IMR-90 (cell line): ENCODE data around the gene ZNF423. TPM values are rescaled to one million over a fixed set of nuclear protein-coding genes. Genes with fewer than 3 reads are reported as not detected.

Experiments
- ATAC-seq: fragments of 200-7000 bp; cut with Tn5 transposase; 2 replicates; pipeline ENCODE4 v1.9.1; 2020; ENCODE audit warnings: low read depth, mild to moderate bottlenecking, moderate library complexity
- BruUV-seq: library from RNA; stranded (reverse); fragments of 400-500 nt; replicated peaks from 2 replicates; lab custom pipeline; 2021; lab: Mats Ljungman, UMichigan
- CTCF ChIA-PET: fragments of 300-600 bp; formaldehyde crosslinking; extraction: SDS; loops from one replicate; lab custom pipeline; 2021; ENCODE audit warnings: antibody characterized with exemption; lab: Yijun Ruan, JAX
- POLR2A ChIA-PET: fragments of 300-600 bp; sonication (Branson Sonifier 250); formaldehyde crosslinking; loops from one replicate; lab custom pipeline; 2022; ENCODE audit warnings: antibody characterized with exemption; ENCODE audit not compliant: unreplicated experiment; lab: Charles Lee
- DNase-seq: peaks from one replicate; pipeline ENCODE4 v3.0.0; 2013
- H2AFZ ChIP-seq: replicated peaks from 2 replicates; pipeline ENCODE3; 2013; ENCODE audit warnings: low read length, mild to moderate bottlenecking; ENCODE audit not compliant: poor library complexity
- H2AK5ac ChIP-seq: 2 replicates; pipeline ENCODE4 v1.6.1; 2013; ENCODE audit warnings: low read depth, low read length, inconsistent platforms
- H2AK9ac ChIP-seq: replicated peaks from 2 replicates; pipeline ENCODE3; 2013; ENCODE audit warnings: mild to moderate bottlenecking, low read depth, low read length, moderate library complexity; ENCODE audit not compliant: poor library complexity
- H2BK120ac ChIP-seq: 2 replicates; pipeline ENCODE4 v1.6.1; 2013; ENCODE audit warnings: low read depth, low read length, inconsistent platforms
- H2BK15ac ChIP-seq: 3 replicates; pipeline ENCODE4 v1.6.1; 2013; ENCODE audit warnings: low read depth, low read length, inconsistent platforms
- H2BK20ac ChIP-seq: 2 replicates; pipeline ENCODE4 v1.6.1; 2013; ENCODE audit warnings: low read depth, mild to moderate bottlenecking, inconsistent platforms, low read length, moderate library complexity
- H2BK5ac ChIP-seq: 2 replicates; pipeline ENCODE4 v1.6.1; 2013; ENCODE audit warnings: mild to moderate bottlenecking, low read depth, low read length, inconsistent platforms; ENCODE audit not compliant: poor library complexity, severe bottlenecking
- H3K14ac ChIP-seq: replicated peaks from 2 replicates; pipeline ENCODE4 v1.6.1; 2013; ENCODE audit warnings: low read depth, low read length, inconsistent platforms
- H3K18ac ChIP-seq: 2 replicates; pipeline ENCODE4 v1.6.1; 2013; ENCODE audit warnings: low read depth, low read length, control low read depth
- H3K23ac ChIP-seq: 2 replicates; pipeline ENCODE4 v1.6.1; 2013; ENCODE audit warnings: low read depth, low read length, inconsistent platforms
- H3K27ac ChIP-seq: 2 replicates; pipeline ENCODE4 v1.5.1; 2013; ENCODE audit warnings: mild to moderate bottlenecking, control low read depth, low read length; ENCODE audit not compliant: insufficient read depth
- H3K27me3 ChIP-seq: 2 replicates; pipeline ENCODE4 v1.6.1; 2013; ENCODE audit warnings: low read length; ENCODE audit not compliant: control insufficient read depth, insufficient read depth
- H3K36me3 ChIP-seq: 2 replicates; pipeline ENCODE4 v1.6.1; 2013; ENCODE audit warnings: low read length, mixed read lengths; ENCODE audit not compliant: control insufficient read depth, insufficient read depth
- H3K4ac ChIP-seq: 2 replicates; pipeline ENCODE4 v1.6.1; 2013; ENCODE audit warnings: low read depth, low read length, inconsistent platforms
- H3K4me1 ChIP-seq: 2 replicates; pipeline ENCODE4 v1.6.1; 2013; ENCODE audit warnings: low read length, mixed read lengths; ENCODE audit not compliant: control insufficient read depth, insufficient read depth
- H3K4me2 ChIP-seq: 2 replicates; pipeline ENCODE4 v1.6.1; 2013; ENCODE audit warnings: low read depth, mild to moderate bottlenecking, control low read depth, low read length, moderate library complexity
- H3K4me3 ChIP-seq: 2 replicates; pipeline ENCODE4 v1.5.1; 2013; ENCODE audit warnings: low read depth, mild to moderate bottlenecking, control low read depth, low read length, moderate library complexity; ENCODE audit not compliant: insufficient read depth
- H3K56ac ChIP-seq: 2 replicates; pipeline ENCODE4 v1.6.1; 2013; ENCODE audit warnings: low read length, inconsistent platforms; ENCODE audit not compliant: insufficient read depth; ENCODE audit errors: extremely low read depth
- H3K79me1 ChIP-seq, 2 experiments: 2 replicates each; pipeline ENCODE4 v1.6.1; 2013; ENCODE audit warnings: low read length in 2 of 2, inconsistent platforms in 1 of 2, low read depth in 1 of 2
- H3K9ac ChIP-seq: 2 replicates; pipeline ENCODE4 v1.6.1; 2013; ENCODE audit warnings: low read depth, low read length, control low read depth
- H3K9me1 ChIP-seq: 2 replicates; pipeline ENCODE4 v1.6.1; 2013; ENCODE audit warnings: low read length, inconsistent platforms; ENCODE audit not compliant: insufficient read depth
- H3K9me3 ChIP-seq: 2 replicates; pipeline ENCODE4 v1.6.1; 2013; ENCODE audit warnings: low read length; ENCODE audit not compliant: control insufficient read depth, insufficient read depth
- H4K20me1 ChIP-seq: 2 replicates; pipeline ENCODE4 v1.6.1; 2013; ENCODE audit warnings: low read length, inconsistent platforms; ENCODE audit not compliant: insufficient read depth
- H4K5ac ChIP-seq: 2 replicates; pipeline ENCODE4 v1.6.1; 2013; ENCODE audit warnings: mild to moderate bottlenecking, low read depth, low read length, control low read depth
- H4K8ac ChIP-seq, 2 experiments: 2 replicates each; pipeline ENCODE4 v1.6.1; 2013; ENCODE audit warnings: low read depth in 2 of 2, low read length in 2 of 2, control low read depth in 1 of 2, inconsistent platforms in 1 of 2
- H4K91ac ChIP-seq: 2 replicates; pipeline ENCODE4 v1.6.1; 2013; ENCODE audit warnings: low read depth, low read length, inconsistent platforms; ENCODE audit not compliant: insufficient read depth
- CEBPB ChIP-seq: IDR thresholded peaks from 2 replicates; pipeline ENCODE4 v1.6.1; 2012; ENCODE audit warnings: low read depth, low read length, improper control_type of control experiment
- CTCF ChIP-seq: conservative IDR thresholded peaks from 2 replicates; pipeline ENCODE4 v1.5.1; 2012; ENCODE audit warnings: mild to moderate bottlenecking, low read depth, low read length, improper control_type of control experiment
- MAFK ChIP-seq: IDR thresholded peaks from 2 replicates; pipeline ENCODE4 v1.6.1; 2012; ENCODE audit warnings: low read depth, low read length, improper control_type of control experiment
- MAZ ChIP-seq: IDR thresholded peaks from 2 replicates; pipeline ENCODE4 v1.6.1; 2012; ENCODE audit warnings: low read depth, mild to moderate bottlenecking, low read length, improper control_type of control experiment, moderate library complexity, borderline replicate concordance
- NFE2L2 ChIP-seq: fragments of 150-350 bp; IDR thresholded peaks from 2 replicates; pipeline ENCODE4 v1.6.1; 2016; ENCODE audit warnings: low read depth, mild to moderate bottlenecking, low read length
- RCOR1 ChIP-seq: IDR thresholded peaks from 2 replicates; pipeline ENCODE4 v1.6.1; 2012; ENCODE audit warnings: mild to moderate bottlenecking, low read length, improper control_type of control experiment; ENCODE audit not compliant: insufficient replicate concordance
- USF2 ChIP-seq: fragments of 150-350 bp; IDR thresholded peaks from 2 replicates; pipeline ENCODE4 v1.6.1; 2017; ENCODE audit warnings: mild to moderate bottlenecking, antibody characterized with exemption, low read length, low read depth
- WGBS, 2 experiments: methylation state at CpG; one replicate each; pipeline versions ENCODE4 v1.1.5 to v1.1.7; 2013; ENCODE audit warnings: missing lambda C conversion rate in 2 of 2; ENCODE audit not compliant: insufficient read length in 1 of 2; ENCODE audit errors: extremely low coverage in 2 of 2; 5-methylcytosine and 5-hydroxymethylcytosine counted together
- dilution Hi-C: fragments of 300-500 bp; cut with HindIII; formaldehyde crosslinking; loops from one replicate; pipeline ENCODE4 v1.14.3; 2018; ENCODE audit warnings: low sequenced_read_pairs; ENCODE audit not compliant: unreplicated experiment
- in situ Hi-C: fragments of 300-500 bp; cut with MboI; formaldehyde crosslinking; loops from 3 replicates; pipeline ENCODE4 v1.14.3; 2019; ENCODE audit warnings: low sequenced_read_pairs, inconsistent platforms, mixed read lengths
- intact Hi-C: fragments of 100-400 bp; cut with micrococcal nuclease; formaldehyde crosslinking; loops from 2 replicates; pipeline ENCODE4 v1.10.0; 2022
- polyA plus RNA-seq, 3 experiments: library from polyadenylated mRNA; depleted of rRNA; stranded (reverse); fragments of >200 nt; gene quantifications; 2 replicates each; pipeline ENCODE4 v1.2.3, GENCODE V29; 2012; ENCODE audit warnings: low replicate concordance in 1 of 3
- total RNA-seq: library from RNA; depleted of rRNA; stranded (reverse); fragments of >200 nt; gene quantifications from 2 replicates; pipeline ENCODE4 v1.2.3, GENCODE V29; 2012

ZNF423 gene
- total and polyA plus RNA-seq, 2 of the 4 experiments (the other 2 are of a cell fraction) = under 0.01 to 0.10 TPM

GRCh38 chr16:49817754-49818507, 38.0 kb downstream of the ZNF423 start:
- H3K79me1 ChIP-seq = no peaks in the 10 kb centered on the region
- H4K8ac ChIP-seq = no peak overlapping the region
- H3K4me3 ChIP-seq = no peak overlapping the region
- BruUV-seq = no TSS peak
- no peak overlapping the region for H3K4ac ChIP-seq
- no peak overlapping the region for H4K5ac ChIP-seq
- in situ Hi-C loops = no loop called here
- ATAC-seq (no peak), DNase-seq (no peak)
- H3K18ac ChIP-seq = no peak overlapping the region
- H3K36me3 ChIP-seq = no peaks in the 10 kb centered on the region
- no peak overlapping the region for H2AFZ ChIP-seq
- POLR2A ChIA-PET = no interaction called here
- dilution Hi-C loops = no loop called here
- no peak overlapping the region for H3K9ac ChIP-seq
- no peaks in the 10 kb centered on the region for H3K9me1 ChIP-seq
- no peak overlapping the region for H2BK15ac ChIP-seq
- no peak overlapping the region for H4K91ac ChIP-seq
- TF ChIP-seq CEBPB (no peak), NFE2L2 (no peak), MAZ (no peak), CTCF (no peak), RCOR1 (no peak), USF2 (no peak), MAFK (no peak)
- H3K27ac ChIP-seq = no peak overlapping the region
- WGBS, 2 experiments = 72% methylated on average over 4 of the region's 13 CpGs; no CpG with 5 or more reads in 1 of the 2 experiments
- no peaks in the 10 kb centered on the region for H4K20me1 ChIP-seq
- no peak overlapping the region for H2AK5ac ChIP-seq
- no peak overlapping the region for H3K4me2 ChIP-seq
- peaks cover 2% of the 10 kb centered on the region; the same call in 1 of the 2 replicates for H3K27me3 ChIP-seq
- no peak overlapping the region for H3K56ac ChIP-seq
- no peak overlapping the region for H3K23ac ChIP-seq
- no peak overlapping the region for H2BK120ac ChIP-seq
- no peak overlapping the region for H3K14ac ChIP-seq
- no peak overlapping the region for H2BK20ac ChIP-seq
- no peak overlapping the region for H2BK5ac ChIP-seq
- intact Hi-C loops = no loop called here
- H2AK9ac ChIP-seq = no peak overlapping the region
- no peaks in the 10 kb centered on the region for H3K9me3 ChIP-seq
- CTCF ChIA-PET = no interaction called here
- H3K4me1 ChIP-seq = no peaks in the 10 kb centered on the region
